Measurements from ENCODE around the gene SDHAF2.
A peak's percentile ranks its signal among the peaks of the same experiment; 100 is the strongest.
"Not testable (repeated sequence)": the region's sequence is repeated elsewhere in the genome, so short reads cannot be mapped to it uniquely, and the experiment has no call there.

The SDHAF2 gene

DNA sequence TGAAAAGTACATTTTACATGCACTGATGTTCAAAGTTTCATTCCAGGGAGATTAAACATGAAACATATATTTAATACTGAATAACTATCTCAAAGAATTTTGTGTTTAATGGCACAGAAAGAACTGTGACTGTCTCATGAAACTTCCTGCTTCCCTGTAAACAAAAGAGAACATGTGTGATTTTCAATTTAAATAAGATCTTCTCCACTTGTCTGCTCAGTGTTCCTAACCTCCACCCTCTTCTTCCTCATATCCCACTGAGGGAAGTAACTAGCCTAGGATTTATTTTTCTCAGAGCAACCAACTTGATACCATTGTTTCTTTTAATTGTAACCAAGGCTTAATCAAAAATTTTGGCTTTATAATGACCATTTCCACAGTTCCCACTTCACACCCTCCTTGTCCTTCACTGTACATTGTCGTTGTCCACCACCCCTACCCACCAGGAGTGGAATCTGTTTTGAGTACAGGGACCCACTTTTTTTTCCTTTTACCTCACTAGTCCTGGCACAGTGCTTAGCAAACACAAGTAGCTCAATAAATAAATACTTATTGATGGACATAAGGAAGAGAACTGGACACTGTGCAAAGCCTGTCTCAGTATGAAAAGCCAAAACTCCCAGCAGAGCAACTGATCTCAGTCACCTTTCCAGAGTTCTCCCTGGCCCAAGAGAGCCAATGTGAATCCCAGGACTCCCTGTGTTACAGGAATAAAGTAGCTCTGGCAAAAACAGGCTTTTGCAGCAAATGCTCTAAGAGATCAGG is 4.4 kb upstream of the SDHAF2 start:
- DNase-seq: no peak

DNA sequence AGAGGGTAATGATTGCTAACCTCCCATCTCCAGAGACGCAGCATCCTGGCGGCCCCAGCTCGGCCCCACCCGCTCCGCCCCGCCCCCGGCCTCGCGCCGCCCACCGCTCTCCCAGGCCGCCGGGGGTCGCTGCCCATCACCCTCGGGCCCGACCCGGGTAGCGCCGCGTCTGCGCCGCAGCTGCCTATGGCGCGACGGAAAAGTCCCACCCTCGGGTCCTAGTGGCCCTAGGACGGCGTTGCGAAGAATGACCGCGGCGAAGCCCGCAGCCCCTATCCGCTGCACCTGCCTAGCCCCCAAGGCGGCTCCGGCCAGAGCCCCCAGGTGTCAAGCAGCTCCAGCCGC is 606 bp upstream of the SDHAF2 start:
- peak; percentile 61 for DNase-seq

DNA sequence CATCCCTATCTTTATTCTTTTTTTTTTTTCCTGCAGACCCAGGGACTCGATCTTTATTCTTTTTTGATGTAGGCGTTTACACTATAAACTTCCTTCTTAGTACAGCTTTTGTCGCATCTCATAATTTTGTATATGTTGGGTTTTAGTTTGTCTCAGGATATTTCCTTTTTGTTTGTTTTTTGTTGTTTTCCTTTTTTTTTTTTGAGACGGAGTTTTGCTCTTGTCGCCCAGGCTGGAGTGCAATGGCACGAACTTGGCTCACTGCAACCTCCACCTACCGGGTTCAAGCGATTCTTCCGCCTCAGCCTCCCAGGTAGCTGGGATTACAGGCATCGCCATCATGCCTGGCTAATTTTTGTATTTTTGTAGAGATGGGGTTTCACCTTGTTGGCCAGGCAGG is 915 bp downstream of the SDHAF2 start:
- DNase-seq: not testable (repeated sequence)

DNA sequence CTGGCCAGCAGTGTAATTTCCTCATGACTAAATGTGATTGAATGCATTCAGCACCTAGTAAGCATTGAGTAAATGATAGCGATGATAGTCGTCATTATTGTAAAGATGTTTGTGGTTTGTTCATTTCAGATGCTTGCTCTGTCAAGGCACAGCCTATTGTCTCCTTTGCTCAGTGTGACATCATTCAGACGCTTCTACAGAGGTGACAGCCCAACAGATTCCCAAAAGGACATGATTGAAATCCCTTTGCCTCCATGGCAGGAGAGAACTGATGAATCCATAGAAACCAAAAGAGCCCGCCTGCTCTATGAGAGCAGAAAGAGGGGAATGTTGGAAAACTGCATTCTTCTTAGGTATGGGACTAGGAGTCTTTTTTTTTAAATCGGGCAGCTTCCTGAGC is 7.6 kb downstream of the SDHAF2 start:
- no peak for DNase-seq

DNA sequence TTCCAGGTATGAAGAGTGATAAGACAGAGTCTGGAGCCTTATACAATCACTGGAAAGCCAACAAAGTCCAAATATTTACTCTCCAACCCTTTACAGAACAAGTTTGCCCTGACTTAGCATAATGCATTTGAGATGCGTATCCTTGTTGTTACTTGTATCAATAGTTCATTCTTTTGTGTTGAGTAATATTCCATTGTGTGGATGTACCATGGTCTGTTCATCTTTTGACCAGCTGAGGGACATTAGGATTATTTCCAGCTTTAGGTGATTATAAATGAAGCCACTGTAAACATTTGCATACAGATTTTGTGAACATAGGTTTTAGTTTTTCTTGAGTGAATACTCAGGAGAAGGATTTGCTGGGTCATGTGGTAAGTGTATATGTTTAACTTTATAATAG is 9.7 kb downstream of the SDHAF2 start:
- DNase-seq: no peak

DNA sequence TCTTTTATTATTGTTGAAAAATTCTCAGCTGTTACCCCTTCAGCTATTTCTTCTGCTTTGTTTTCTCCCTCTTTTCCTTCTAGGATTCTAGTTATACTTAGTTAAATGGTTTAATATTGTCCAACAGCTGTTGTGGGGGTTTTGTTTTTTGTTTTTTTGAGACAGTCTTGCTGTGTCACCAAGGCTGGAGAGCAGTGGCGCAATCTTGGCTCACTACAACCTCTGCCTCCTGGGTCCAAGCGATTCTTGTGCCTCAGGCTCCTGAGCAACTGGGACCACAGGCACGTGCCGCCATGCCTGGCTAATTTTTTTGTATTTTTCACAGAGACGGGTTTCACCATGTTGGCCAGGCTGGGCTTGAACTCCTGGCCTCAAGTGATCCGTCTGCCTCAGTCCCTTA is 12.7 kb downstream of the SDHAF2 start:
- DNase-seq: no peak

DNA sequence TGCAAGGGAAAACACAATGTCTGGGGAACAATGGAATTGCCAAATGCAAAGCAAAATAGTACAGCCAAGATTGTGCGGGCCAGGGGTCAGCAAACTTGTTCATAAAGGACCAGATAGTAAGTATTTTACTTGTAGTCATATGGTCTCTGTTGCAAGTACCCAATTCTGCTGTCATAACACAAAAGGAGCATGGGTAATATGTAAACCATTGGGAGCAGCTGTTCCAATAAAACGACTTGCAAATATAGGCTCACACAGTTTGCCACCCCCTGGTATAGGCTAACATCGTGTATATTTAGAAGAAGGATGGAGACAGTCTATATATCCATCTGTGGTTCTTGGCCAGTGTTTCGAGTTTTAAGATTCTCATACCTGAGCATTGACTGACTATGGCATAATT is 15.6 kb downstream of the SDHAF2 start:
- no peak for DNase-seq

DNA sequence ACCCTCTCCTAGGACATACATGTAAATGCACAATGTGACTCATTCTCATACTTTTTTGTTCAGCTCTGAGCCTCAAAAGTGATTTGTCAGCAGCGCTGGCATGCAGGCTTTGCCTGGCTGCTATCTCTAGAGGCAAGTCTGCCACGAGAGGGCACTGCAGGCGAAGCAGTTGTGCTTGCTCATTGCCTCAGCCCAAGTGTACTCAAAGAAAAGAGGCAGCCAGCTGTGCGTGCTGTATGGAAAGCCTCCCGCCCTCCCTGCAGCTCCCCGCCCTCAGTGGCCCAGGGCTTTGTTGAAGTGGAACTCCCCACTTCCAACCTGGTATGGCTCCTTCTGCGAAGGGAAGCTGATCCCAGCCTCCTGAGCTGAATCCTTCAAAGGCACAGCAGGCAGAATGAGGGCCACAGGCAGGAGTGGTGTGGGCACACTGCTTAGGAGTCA is 16.3 kb downstream of the SDHAF2 start:
- peak; percentile 49 for DNase-seq

DNA sequence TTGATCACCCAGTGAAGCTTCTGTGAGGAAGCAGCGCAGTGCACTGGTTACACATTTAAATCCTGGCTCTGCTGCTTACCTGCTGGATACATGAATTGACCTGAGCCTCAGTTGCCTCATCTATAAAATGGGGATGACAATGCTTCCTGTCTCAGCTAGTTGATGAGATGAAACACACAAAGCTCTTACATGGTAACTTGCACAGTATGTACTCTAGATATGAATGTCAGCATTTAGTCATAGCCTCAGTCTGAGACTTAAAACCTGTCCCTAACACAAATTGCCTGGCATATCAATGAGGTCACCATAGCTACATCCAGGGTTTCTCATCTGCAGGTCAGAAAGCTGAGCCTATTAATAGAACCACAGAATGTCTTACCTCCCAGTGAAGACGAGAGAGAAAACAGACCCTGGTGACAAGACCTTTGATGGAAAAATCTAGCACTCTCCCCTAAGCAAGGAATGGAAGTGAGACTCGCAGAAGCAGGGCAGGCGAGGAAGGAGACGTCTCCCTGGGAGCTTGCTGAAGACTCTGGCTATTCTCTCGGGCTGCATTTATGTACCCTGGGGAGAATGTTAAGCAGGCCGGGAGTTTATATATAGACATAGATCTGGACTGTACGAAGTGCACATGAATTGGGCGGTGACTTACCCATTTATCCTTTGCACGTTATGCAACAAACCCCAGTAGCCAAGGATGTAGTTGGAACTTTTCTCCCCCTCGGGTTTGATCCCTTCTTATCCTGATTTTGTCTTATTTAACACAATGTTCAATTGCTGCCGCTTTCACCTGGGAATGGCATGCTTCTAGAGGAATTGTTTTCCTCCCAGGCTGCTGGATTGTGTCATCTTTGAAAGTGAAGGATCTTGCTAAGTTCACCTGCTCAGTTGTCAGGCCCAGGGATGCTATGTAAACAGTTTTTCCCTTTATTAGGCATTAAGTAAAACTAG is 18.0 kb downstream of the SDHAF2 start:
- DNase-seq: no peak

DNA sequence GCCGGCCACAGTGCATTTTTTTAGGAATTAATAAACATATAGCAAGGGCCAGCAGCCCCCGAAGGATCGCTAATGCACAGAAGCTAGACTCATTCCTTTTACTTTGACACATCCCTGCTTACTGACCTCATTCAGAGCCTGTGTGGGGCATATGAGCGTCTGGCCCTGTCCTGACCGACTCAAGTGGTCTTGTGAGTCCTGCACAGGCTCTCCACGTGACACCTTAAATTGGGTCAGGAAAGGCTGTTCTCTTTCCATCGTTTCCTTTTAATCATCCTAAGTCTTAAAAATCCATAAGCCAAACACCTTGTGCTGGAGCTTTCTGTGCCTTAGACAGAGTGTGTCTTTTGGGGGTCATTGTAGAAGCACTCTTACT is 18.6 kb downstream of the SDHAF2 start:
- no peak for DNase-seq

DNA sequence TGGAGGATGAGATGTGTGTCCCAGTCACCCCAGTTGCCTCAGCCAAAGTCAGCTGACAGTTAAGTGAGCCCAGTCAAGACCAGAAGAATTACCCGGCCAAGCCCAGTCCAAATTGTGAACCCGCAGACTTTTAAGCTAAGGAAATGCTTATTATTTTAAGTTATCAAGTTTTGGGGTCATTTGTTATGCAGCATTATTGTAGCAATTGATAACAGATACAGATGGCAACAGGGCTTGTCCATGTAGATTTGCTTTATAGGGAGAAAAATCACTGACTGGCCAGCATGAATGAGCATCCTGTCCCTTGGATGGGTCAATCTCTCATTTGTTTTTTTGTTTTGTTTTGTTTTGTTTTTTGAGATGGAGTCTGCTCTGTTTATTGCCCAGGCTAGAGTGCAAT is 22.9 kb downstream of the SDHAF2 start:
- no peak for DNase-seq

DNA sequence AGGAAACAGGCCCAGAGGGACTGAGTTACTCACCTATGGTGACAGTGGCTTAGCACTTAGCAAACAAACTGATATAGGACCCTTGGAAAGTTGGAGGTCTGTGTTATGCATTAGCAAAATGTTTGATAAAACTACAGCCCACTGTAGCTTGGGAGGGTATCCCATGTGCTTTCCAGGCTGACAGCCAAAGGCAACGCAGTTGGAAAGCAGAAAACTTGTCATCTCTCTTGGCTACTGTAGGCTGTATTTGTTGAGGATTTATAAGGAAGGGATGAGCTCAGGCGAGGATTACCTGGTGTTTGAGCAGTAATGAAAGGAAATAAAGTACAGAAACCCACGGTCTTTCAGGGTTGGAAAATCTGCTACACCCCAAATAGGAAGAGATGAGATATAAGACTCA is 23.8 kb downstream of the SDHAF2 start:
- DNase-seq: no peak

DNA sequence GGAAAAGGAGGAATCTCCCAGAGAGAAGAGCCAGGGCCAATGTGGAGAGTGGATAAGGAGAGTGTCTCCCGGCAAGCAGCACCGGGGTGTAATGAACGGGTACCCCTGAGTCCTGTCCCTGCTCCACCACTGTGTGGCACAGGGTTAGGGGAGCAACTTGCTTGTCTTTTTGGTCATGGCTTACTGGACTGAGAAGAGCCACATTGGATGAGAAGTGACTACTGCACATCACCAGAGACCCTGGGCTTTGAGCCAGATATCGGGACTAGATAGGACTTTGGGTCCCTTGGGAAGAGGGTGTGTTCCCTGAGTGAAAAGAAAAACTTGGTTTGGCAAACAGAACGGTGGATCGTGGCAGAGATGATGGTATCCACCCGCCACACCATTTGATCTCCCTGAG is 24.6 kb downstream of the SDHAF2 start:
- no peak for DNase-seq

DNA sequence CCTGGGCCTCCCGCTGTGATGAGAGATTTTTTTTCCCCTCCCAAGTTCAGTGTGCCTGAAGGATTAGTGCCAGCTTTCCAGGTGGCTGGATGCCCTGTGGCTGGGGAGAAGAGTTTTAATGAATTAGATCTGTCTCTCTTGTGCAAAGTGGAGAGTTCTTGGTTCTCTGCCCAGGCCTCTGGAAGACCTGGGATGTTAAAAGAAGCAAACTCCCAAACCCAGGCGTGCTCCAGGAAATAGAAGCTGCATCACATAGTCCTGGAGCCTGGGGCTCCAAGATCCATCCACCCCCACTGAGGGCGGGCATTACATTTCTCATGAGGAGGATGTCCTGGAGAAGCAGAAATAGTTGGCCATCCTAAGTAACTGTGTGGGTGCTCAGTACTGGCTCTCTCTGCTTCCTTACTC is 30.6 kb downstream of the SDHAF2 start:
- no peak for DNase-seq

DNA sequence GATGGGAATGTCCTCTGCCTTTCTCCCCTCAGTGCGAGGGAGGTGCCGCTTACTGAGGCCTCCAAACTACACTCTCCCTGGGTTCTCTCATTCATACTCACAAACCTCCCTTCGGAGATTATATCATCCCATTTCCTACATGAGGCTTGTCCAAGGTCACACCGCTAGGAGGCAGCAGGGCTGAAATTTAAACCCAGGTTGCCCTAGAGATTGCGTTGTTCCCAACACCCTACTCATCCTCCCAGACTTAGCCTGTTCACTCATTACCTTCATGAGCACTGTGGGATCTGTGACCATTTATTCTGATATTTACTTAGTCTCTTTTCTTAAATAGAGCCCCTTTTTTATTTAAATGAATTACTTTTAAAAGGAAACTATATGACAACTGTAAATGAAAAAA is 31.1 kb downstream of the SDHAF2 start:
- no peak for DNase-seq

DNA sequence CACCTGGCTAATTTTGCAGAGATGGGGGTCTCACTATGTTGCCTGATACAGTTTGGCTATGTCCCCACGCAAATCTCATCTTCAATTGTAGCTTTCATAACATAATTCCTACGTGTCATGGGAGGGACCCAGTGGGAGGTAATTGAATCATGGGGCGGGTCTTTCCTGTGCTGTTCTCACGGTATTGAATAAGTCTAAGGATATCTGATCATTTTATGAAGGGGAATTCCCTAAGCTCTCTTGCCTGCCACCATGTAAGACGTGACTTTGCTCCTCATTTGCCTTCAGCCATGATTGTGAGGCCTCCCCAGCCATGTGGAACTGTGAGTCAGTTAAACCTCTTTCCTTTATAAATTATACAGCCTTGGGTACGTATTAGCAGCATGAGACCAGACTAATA is 37.7 kb downstream of the SDHAF2 start:
- DNase-seq: not testable (repeated sequence)

DNA sequence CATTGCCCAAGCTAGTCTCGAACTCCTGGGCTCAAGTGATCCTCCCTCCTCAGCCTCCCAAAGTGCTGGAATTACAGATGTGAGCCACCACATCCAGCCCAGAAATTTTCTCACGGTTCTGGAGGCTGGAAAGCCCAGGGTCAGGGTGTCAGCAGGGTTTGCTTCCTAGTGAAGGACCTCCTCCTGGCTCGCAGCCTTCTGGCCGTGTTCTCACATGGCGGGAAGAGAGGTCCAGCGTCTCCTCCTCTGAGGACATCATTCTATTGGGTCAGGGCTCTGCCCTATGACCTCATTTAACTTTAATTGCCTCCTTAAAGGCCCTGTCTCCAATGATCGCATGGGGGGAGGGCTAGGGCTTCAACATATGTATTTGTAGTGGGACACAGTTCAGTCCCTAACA is 38.1 kb downstream of the SDHAF2 start:
- DNase-seq: no peak

DNA sequence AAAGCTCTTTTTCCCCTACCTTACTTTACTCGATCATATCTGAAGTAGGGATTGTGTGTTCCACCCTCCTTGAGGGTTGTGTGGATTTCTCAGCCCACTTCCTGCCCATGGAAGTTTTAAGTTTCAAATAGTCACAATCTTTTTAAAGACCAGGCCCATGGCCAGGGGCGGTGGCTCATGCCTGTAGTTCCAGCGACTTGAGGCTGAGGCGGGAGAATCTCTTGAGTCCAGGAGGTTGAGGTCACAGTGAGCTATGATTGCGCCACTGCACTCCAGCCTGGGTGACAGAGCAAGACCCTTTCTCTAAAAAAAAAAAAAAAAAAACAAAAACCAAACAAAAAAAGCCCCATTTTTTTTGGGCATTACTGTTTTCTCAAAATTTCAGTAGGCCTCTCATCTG is 42.4 kb downstream of the SDHAF2 start:
- no peak for DNase-seq

DNA sequence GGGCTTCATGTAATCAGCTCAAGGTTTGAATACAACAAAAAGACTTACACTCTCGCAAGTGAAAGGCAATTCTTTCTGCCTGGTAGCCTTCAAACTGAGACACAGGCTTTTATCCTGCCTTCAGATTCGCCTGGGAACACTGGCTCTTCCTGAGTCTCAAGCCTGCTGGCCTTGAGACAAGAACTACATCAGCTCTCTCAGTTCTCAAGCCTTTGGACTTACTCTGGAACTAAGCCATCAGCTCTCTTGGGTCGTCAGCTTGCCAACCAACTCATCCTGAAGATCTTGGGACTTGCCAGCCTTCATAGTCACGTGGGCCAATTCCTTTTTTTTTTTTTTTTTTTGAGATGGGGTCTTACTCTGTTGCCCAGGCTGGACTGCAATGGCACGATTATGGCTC is 42.9 kb downstream of the SDHAF2 start:
- no peak for DNase-seq

DNA sequence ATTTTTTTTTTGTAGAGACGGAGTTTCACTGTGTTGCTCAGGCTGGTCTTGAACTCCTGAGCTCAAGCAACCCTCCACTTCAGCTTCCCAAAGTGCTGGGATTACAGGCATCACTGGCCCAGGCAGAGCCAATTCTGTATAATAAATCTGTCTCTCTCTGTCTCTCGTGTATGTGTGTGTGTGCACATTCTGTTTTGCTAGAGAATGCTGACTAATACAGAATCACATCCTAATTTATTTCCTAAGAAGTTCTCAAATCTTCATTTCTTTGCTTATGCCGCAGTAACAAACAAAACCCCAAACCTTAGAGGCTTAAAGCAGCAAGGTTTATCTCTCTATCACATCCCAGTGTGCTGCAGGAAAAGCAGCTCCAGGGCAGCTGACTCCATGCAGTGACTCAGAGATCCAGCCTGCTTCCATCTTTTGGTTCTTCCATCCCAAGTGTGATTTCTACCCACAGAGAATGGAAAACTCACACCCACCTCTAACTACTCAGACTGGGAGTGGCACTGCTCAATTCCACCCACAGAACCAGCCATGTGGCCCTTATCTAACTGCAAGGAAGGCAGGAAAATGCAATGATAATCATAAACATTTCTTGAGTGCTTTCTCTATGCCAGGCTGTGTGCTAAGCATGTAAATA is 43.6 kb downstream of the SDHAF2 start:
- DNase-seq: no peak

DNA sequence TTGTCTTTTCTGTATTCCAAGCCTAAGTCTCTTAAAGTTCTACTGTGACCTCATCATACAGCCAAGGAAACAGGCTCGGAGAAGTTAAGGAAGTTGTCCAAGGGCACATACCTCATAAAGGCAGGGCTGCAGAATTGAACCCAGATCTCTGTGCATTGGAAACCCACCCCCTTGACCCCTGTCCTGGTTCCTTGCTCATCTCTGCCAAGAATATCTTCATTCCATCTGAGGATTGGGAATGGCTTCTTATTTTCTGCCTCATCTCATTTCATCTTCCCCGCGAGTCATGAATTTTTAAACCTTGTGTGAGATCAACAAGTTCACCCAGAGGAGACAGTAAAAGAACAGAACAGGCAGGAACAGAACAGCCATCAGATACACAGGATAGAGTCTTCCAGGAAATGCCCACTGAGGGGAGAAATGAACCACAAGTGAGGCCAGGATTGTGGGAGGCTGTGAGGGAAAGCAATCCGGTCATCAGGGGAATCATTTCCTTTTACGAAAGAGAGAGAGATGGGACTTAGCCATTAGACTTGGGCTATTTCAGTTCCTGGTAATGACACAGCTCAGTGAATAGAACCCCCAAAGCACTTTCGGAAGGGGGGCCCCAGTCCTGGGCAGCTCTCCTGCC is 44.2 kb downstream of the SDHAF2 start:
- no peak for DNase-seq

DNA sequence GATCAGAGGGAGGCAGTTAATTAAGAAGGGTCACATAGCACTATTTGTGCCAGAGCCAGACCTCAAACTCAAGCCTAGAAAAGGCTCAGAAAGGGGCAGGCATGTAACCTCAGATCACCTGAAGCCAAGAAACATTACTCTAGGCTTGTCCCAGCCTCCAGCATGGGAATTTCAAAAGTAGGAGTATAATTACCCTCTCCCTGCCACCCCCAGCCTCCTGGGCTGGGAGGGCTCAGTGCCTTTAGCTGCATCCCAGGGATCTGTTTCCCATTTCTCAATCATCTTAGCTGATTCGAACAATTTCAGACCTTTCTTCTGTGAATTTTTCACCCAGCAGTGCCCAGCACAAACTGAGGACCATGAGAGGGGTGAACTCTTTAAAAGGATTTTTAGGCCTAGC is 45.5 kb downstream of the SDHAF2 start:
- no peak for DNase-seq

DNA sequence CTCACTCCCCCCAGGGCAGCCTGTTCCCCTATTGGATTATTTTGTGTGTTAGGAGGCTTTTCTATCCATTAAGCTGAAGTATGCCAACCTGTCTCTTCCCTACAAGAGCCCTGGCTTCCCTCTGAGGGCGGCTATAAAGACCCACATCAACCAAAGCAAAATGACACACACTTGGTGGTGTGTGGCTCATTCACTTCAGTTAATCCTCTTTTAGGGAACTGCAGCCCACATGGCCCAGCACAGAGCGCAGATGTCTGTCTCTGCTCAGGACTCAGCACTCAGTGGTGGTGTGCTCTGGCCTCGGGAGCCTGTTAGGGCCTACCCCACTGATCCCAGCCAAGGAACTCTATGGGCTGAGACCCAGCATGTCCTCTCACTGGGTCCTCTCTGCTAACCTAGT is 46.4 kb downstream of the SDHAF2 start:
- DNase-seq: no peak
